Osteocyte (in vitro differentiated cells): Measurements from ENCODE around the gene CRACDL. TPM values are rescaled to one million over a fixed set of nuclear protein-coding genes. Genes with fewer than 3 reads are reported as not detected.

ENCODE experiments used
- DNase-seq: peaks from one replicate; pipeline ENCODE4 v3.0.0; 2021; ENCODE audit warnings: mixed read lengths; ENCODE audit not compliant: unreplicated experiment; ENCODE audit errors: extremely low spot score
- H3K27ac Mint-ChIP-seq: one replicate; pipeline ENCODE4 v1.8.0; 2021; ENCODE audit warnings: mild to moderate bottlenecking, mixed read lengths; ENCODE audit not compliant: unreplicated experiment
- H3K27me3 Mint-ChIP-seq: one replicate; pipeline ENCODE4 v1.8.0; 2021; ENCODE audit warnings: mixed read lengths; ENCODE audit not compliant: unreplicated experiment
- H3K36me3 Mint-ChIP-seq: one replicate; pipeline ENCODE4 v1.8.0; 2021; ENCODE audit warnings: mixed read lengths; ENCODE audit not compliant: unreplicated experiment
- H3K4me1 Mint-ChIP-seq: one replicate; pipeline ENCODE4 v1.8.0; 2021; ENCODE audit warnings: mixed read lengths; ENCODE audit not compliant: unreplicated experiment
- H3K4me3 Mint-ChIP-seq: one replicate; pipeline ENCODE4 v1.8.0; 2021; ENCODE audit warnings: mild to moderate bottlenecking, moderate library complexity, mixed read lengths; ENCODE audit not compliant: unreplicated experiment
- H3K9me3 Mint-ChIP-seq: one replicate; pipeline ENCODE4 v1.8.0; 2021; ENCODE audit warnings: mixed read lengths; ENCODE audit not compliant: unreplicated experiment
- total RNA-seq: library from RNA; stranded (reverse); gene quantifications from 2 replicates; pipeline ENCODE4 v1.2.1, GENCODE V29; 2021
- TF ChIP-seq, protein P1 (sequence below): fragments of 200-600 bp; sonication (generic); IDR thresholded peaks from 2 replicates; pipeline ENCODE4 v1.5.0; 2021; ENCODE audit warnings: antibody characterized with exemption, mild to moderate bottlenecking, moderate library complexity

The CRACDL gene
- total RNA-seq, 1 donor from 2014 or later: 1.3 TPM

DNA sequence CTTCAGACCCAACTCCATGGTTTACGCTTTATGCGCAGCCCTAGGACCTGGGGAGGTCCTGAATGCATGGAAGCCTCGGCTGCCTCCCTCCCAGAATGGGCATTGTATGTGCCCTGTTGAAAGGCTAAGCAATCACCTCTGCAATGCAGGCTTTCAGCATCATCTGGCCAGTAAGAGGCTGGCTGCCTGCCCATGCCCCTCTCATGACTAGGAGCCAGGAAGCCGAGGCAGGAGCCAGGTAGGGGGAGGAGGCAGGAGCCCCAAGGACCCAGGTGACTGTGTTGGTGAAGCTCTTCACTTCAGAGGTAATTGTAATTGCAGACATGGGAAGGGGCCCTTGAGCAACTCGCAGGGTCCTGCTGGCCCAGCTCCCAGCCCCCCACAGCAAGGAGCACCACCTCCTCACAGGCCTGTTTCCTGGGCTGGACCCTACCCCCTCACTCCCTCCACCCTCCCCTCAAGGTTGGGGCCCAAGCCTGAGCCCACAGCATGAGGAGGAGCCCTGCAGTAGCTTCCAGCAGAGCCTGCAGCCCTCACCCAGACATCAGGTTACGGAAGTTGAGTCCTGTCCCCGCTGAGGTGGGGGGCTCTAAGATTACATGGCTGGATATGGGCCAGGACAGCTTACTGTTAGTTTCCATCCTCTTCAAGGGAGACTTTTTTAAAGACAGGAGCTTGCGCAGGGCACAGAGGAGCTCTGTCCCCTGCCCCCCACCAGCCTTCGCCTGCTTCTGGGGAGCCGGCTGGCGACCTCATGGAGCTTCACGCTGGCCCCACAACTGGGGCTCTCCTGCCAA is 21.9 kb downstream of the CRACDL start:
- peak; percentile 64 for DNase-seq
- no peak overlapping the region for H3K4me3 Mint-ChIP-seq
- no peak overlapping the region for H3K27ac Mint-ChIP-seq
- peaks cover 51% of the 10 kb centered on the region for H3K4me1 Mint-ChIP-seq
- H3K9me3 Mint-ChIP-seq: peaks cover under 1% of the 10 kb centered on the region
- no peaks in the 10 kb centered on the region for H3K27me3 Mint-ChIP-seq
- TF ChIP-seq, protein P1, sequence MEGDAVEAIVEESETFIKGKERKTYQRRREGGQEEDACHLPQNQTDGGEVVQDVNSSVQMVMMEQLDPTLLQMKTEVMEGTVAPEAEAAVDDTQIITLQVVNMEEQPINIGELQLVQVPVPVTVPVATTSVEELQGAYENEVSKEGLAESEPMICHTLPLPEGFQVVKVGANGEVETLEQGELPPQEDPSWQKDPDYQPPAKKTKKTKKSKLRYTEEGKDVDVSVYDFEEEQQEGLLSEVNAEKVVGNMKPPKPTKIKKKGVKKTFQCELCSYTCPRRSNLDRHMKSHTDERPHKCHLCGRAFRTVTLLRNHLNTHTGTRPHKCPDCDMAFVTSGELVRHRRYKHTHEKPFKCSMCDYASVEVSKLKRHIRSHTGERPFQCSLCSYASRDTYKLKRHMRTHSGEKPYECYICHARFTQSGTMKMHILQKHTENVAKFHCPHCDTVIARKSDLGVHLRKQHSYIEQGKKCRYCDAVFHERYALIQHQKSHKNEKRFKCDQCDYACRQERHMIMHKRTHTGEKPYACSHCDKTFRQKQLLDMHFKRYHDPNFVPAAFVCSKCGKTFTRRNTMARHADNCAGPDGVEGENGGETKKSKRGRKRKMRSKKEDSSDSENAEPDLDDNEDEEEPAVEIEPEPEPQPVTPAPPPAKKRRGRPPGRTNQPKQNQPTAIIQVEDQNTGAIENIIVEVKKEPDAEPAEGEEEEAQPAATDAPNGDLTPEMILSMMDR: no peak
- H3K36me3 Mint-ChIP-seq: no peaks in the 10 kb centered on the region

DNA sequence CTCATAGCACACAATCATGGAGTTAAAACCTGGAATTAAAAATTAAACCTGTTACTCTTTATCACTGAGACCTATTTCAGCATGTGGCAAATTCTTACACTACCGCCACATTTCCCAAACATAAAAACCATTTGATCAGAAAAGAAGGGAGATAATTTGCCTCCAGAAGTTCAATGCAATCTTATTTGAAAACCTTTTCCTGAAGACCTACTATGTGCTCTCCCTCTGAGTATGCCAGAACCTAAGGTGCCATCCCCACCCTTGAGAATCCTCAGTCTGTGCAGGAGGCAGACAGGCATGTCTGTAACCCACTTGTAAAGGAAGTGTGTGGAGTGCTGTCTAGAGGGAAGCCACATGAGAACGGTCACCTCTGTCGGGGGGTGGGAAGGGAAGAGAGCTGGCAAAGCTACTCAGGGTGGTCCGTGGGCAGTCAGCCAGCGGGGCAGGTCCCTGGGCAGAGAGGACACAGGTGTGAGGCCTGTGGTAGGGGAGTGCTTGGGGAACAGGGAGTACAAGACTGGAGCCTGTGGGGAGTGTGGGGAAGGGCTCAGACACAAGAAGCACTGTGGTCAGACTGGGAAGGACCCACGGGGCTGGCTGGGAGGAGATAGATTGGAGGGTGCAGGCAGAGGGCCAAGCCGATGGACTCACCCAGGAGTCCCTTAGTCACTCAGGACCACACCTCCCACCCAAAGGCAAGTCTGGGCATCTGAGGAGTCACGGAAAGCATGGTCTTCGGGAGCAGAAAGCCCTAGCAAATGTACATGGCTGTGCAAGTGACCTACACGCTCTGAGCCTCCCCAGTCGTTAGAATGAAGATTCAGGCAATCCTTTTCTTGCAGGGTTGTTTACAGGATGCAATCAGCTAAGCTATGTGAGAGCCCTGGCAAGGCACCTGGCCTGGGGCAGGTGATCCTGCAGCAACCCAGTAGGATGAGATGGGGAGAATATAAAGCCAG is 22.8 kb downstream of the CRACDL start:
- Mint-ChIP-seq H3K27me3 (no peaks in the 10 kb centered on the region), H3K4me3 (no peak overlapping the region), H3K9me3 (no peaks in the 10 kb centered on the region), H3K4me1 (peaks cover 60% of the 10 kb centered on the region), H3K27ac (peak overlapping the region; percentile 80), H3K36me3 (no peaks in the 10 kb centered on the region)
- TF ChIP-seq, protein P1: no peak
- peak; percentile 75 for DNase-seq

DNA sequence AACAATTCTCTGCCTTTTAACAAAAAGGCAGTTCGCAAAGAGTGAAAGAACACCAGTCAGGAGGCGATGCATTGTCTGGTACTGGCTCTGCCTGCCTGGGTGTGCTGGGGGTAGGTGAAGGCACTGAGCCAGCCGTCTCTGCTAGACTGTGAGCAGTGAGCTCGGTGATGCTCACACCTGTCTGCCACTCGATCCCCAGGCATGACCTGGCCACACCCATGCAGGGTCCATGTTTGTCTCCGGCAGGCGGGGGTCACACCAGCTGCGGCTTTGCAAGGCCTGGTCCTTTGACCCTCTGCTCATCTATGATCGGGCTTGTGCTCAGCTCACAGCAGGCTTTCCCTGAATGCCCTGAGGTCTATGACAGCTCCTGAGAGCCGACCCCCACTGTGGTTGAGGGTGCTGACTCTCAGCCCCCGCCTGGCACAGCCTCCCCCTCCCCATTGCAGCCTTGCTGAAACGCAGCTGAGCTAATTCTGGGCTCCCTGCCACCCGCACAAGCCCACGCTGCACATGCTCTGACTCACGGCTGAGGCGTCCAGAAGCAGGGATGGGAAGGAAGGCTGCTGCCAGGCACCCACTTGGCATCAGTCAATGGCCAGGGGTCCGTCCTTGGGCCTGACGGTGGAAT is 23.7 kb downstream of the CRACDL start:
- DNase-seq: peak; percentile 87
- peak overlapping the region; percentile 80 for H3K27ac Mint-ChIP-seq
- peaks cover 65% of the 10 kb centered on the region for H3K4me1 Mint-ChIP-seq

GRCh38 chr2:98911376-98912154 is 24.5 kb downstream of the CRACDL start:
- Mint-ChIP-seq H3K27ac (peak overlapping the region; percentile 80), H3K27me3 (no peaks in the 10 kb centered on the region), H3K4me3 (no peak overlapping the region), H3K9me3 (no peaks in the 10 kb centered on the region), H3K36me3 (no peaks in the 10 kb centered on the region), H3K4me1 (peaks cover 58% of the 10 kb centered on the region)
- peak; percentile 76 for DNase-seq
- TF ChIP-seq, protein P1: no peak

More for the DNA sequence above, 23.7 kb downstream of the CRACDL start:
- Mint-ChIP-seq H3K27me3 (no peaks in the 10 kb centered on the region), H3K4me3 (peak overlapping the region; percentile 24), H3K36me3 (no peaks in the 10 kb centered on the region), H3K9me3 (no peaks in the 10 kb centered on the region)
- TF ChIP-seq, protein P1: no peak
